HG03045 (cell line): ENCODE measurements around the gene SLC16A11.
"Not testable (repeated sequence)": the region's sequence is repeated elsewhere in the genome, so short reads cannot be mapped to it uniquely, and the experiment has no call there.

Experiments used
- ATAC-seq: cut with Tn5 transposase; IDR thresholded peaks from one replicate; pipeline ENCODE4 v1.9.1; 2021; ENCODE audit warnings: mild to moderate bottlenecking, moderate library complexity; ENCODE audit not compliant: unreplicated experiment

The SLC16A11 gene

DNA sequence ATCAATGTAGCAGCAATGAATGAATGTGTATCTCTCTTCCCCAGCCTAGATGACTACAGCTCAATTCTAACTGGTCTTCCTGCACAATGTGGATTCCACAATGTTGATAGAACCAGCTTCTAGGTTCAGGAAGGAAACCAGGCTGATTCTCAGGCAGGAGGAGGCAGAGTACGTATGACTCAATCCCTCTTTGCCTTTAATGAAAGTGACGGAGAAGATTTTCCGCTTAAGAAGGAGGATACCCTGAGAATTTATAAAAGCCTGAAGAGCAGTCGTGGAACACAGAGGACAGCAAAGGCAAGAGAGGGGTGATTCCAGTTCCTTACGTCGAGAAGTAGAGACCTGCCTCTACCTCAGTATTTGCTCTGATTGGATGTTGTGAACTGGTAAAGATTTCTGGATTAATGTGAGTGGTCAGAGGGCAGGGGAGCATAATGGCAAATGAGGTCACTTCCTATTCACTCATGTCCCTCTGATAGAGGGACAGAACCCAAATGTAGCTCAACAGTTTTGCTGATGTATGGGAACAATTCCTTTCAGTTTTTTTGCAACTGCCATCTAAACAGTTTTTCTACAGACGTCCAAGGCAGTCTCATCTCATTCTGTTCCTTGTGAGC, 15.0 kb upstream of the SLC16A11 start:
- no peak for ATAC-seq

DNA sequence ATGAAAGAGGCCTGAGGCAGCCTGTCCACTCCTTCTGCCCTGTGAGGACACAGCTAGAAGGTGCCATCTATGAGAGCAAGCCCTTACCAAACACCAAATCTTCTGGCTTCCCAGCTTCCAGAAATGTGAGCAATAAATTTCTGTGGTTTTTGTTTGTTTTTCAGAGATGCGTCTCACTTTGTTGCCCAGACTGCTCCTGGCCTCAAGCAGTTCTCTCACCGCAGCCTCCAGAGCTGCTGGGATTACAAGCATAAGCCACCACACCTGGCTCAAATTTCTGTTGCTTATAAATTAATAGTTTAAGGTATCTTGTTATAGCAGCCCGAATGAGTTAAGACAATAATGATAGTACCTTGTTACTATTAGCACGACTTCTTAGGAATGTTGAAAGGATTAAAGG, 12.5 kb upstream of the SLC16A11 start:
- no peak for ATAC-seq

DNA sequence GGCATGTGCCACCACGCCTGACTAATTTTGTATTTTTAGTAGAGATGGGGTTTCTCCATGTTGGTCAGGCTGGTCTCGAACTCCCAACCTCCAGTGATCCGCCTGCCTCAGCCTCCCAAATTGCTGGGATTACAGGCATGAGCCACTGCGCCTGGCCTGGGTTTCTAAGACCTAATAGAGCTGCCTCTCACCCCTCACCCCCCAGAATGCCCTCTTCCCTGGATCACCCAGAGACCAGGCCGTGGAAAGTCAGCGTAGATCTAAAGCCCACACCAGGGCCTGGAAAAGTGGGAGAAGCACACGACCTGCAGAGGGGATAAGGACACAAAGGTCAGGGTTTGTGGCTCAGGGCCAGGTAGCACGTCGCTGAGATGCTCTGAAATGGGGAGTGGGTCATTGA, 6.7 kb upstream of the SLC16A11 start:
- not testable (repeated sequence) for ATAC-seq

DNA sequence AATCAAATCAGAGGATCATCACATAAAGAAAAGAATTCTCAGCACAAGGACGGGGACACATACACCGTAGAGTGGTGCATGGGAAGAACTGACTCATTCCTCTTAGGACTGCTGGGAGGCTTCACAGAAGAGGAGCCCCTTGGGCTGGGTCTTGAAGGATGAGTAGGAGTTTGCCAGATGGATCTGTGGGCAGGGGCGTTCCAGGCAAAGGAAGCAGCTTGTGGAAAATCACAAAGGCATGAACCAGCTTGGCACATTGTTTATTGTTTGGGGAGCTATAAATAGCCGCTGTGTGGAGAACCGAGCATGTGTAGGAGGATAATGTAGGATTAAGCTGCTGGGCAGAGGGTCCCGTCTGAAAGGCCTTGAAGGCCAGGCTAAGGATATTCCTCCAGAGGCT, 5.1 kb upstream of the SLC16A11 start:
- no peak for ATAC-seq

DNA sequence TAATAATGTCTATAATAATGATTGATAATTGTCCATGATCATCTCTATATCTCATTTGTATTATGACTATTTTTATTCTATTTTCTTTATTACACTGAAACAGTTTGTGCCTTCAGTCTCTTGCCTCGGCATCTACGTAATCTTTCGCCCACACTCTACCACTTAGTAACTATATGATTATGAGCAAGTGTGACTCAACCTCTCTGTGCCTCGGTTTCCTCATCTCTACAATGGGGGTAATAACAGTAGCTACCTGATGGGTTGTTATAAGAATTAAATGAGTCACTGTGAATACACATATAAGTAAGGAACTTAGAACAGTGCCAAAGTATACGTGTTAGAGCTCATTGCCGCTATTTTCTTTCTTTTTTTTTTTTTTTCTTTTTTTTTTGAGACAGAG, 3.7 kb upstream of the SLC16A11 start:
- ATAC-seq, result no peak

DNA sequence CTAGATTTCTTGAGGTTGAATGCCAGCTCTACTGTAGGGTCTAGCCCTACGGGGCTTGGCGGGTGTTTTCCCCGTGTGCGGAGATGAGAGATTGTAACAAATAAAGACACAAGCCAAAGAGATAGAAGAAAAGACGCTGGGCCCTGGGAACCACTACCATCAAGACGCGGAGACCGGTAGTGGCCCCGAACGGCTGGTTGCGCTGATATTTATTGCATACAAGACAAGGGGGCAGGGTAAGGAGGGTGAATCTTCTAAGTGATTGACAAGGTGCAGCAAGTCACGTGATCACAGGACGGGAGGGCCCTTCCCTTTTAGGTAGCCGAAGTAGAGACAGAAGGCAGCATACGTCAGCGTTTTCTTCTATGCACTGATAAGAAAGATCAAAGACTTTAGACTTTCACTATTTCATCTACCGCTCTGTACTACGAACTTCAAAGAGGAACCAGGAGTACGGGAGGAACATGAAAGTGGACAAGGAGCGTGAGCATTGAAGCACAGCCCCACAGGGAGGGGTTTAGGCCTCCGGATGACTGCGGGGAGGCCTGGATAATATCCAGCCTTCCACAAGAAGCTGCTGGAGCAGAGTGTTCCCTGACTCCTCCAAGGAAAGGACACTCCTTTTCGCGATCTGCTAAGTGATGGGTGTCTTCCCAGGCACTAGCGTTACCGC, 3.0 kb upstream of the SLC16A11 start:
- not testable (repeated sequence) for ATAC-seq

DNA sequence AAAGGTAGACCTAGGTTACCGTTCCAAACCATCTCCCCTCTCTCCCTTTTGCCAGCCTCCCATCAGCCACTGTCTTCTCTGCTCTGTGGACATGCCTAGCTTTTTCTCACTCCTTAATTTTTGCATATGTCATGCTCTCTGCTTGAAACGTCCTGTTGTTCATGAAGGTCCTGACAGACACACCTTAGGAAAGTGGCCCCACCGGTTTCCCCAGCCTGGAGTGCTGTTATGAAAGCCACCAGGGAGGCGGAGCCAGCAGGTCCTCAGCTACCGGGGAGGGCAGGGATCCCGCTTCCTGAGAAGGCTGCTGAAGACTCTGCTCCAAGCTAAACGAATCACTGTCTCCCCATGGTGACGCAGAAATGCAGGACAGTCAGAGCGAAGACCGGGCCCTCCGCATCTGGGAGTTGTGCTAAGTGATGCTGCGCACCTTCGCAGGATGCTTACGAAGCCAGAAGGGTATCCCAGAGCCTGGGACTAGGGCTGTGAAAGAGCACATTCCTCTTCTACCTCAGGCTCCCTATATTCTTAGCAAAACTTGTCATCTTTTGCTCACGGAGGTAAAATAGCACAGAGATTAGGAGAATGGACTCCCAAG, 2.3 kb upstream of the SLC16A11 start:
- ATAC-seq, result no peak

DNA sequence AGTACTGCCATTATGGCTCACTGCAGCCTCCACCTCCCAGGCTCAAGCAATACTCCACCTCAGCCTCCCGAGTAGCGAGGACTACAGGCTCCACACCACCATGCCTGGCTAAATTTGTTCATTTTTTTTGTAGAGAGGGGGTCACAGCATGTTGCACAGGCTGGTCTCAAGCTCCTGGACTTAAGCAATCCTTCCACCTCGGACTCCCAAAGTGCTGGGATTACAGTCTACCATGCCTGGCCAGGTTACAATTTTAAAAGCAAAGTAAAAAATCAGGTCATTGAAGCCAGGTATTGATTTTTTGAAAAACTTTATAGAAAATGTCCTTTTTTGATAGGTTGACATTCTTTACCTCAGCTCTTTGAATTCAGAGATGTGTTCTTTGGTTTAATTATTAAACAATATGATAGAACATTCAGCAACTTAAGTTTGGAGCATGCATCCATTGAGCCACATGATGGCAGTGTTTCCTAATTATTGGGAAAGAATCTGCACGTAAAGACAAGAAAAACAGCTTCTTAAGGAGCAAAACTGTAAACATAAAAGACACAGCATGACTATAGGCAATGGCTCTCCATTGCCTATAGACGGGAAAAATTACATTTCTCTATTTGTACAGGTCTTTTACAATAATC, 1.7 kb upstream of the SLC16A11 start:
- no peak for ATAC-seq

DNA sequence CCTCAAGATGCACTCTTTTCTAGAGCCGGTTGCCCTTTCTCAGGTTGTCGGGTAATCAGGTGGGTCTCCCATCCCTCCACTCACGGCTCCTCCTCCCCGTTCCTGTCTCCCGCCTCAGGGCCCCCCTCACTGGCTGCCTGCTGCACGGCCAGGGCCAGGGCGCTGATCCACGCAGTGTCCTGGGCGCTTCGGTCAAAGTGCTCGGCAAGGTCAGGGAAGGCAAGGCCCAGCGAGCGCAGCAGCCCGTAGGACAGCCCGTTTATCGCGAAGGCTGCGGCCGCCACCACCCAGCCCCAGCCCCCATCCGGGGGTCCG, 753 bp downstream of the SLC16A11 start:
- no peak for ATAC-seq

DNA sequence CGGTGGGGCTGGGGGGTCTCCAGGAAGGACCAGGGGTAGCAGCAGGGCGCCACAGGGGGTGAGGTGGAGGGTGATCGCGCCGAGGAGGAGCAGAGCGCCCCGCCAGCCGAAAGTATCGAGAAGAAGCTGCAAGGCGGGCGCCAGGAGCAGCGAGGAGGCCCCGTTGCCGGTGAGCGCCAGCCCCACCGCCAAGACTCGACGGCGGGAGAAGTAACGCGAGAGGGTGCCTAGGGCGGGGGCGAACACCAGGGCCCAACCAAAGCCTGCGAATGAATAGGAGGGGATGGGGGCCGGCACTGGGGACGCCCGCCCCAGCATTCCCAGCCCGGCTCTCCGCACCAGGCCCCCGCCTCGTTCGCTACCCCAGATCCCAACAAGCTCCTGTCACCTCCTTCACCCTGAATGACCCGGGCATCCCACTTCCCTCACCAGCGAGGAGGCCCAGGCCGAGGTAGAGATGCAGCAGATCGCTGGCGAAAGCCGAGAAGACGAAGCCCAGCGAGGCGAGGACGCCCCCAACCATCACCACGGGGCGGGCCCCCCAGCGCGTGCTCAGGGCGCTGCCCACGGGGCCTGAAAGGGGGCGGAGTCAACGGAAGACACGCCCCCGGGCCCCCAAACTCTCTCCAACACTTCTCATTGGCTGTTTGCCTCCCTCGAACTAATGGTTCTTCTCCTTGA, 1.3 kb downstream of the SLC16A11 start:
- ATAC-seq, result no peak

DNA sequence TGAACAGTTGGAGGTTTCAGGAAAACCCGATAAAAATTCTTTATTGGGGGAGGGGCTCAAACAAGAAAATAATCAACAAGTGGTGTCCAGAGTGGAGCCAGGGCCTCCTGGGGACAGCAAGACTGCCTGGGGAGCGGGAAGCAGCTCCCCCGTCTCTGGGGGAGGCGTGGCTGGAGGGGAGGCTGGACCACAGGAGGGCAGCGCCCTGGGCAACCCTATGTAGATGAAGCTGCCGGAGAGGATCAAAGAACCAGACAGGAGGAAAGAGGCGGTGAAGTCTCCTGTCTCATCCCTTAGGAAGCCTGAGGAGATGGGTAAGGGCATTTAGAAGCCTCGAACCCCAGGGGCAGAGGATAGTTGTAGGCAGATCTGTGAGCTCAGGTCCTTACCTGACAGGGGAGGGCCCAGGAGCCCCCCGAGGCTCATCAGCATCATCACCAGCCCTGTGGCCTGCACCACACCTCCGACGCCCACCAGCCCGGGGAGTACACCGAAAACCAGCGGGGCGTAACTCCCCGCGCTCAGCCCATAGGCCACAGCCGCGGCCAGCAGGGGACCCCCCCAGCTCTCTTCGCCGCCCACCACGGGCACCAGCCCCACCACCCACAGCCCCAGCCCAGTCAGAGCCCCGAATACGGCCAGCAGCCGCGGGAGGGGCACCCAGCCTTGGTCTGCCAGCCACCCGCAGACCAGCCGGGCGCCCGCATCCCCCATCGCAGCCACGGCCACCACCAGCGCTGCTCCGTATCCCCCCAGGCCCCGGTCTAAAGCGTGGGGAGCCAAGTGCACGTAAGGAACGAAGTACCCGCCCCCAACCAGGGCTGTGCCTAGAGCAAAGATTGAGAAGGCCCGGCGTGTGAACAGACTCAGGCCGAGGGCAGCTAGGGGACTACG, 2.0 kb downstream of the SLC16A11 start:
- ATAC-seq, result no peak

DNA sequence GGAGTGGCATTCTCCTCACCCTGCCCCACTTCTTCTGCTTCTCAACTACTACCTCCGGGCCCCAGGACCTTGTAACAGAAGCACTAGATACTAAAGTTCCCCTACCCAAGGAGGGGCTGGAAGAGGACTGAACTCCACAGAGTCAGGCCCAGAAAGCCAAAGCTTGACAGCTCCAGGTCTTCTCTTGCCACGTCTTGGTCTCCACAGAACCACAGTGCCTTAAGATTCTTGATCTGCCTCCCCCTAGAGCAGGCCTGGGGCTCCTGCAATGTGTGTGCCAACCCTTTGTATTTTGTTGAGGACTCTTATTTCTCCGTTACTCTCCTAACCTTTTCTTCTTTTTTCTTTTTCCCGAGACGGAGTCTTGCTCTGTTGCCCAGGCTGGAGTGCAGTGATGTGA, 4.1 kb downstream of the SLC16A11 start:
- ATAC-seq, result no peak

DNA sequence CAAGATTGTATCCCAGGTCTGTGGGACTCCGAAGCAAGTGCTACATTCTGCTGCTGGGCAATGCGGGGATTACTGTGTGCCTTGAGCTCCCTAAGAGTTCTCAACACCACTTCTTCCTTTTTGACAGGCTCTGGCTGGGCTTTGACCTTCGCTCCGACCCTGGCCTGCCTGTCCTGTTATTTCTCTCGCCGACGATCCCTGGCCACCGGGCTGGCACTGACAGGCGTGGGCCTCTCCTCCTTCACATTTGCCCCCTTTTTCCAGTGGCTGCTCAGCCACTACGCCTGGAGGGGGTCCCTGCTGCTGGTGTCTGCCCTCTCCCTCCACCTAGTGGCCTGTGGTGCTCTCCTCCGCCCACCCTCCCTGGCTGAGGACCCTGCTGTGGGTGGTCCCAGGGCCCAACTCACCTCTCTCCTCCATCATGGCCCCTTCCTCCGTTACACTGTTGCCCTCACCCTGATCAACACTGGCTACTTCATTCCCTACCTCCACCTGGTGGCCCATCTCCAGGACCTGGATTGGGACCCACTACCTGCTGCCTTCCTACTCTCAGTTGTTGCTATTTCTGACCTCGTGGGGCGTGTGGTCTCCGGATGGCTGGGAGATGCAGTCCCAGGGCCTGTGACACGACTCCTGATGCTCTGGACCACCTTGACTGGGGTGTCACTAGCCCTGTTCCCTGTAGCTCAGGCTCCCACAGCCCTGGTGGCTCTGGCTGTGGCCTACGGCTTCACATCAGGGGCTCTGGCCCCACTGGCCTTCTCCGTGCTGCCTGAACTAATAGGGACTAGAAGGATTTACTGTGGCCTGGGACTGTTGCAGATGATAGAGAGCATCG, 5.6 kb downstream of the SLC16A11 start:
- ATAC-seq, result no peak

DNA sequence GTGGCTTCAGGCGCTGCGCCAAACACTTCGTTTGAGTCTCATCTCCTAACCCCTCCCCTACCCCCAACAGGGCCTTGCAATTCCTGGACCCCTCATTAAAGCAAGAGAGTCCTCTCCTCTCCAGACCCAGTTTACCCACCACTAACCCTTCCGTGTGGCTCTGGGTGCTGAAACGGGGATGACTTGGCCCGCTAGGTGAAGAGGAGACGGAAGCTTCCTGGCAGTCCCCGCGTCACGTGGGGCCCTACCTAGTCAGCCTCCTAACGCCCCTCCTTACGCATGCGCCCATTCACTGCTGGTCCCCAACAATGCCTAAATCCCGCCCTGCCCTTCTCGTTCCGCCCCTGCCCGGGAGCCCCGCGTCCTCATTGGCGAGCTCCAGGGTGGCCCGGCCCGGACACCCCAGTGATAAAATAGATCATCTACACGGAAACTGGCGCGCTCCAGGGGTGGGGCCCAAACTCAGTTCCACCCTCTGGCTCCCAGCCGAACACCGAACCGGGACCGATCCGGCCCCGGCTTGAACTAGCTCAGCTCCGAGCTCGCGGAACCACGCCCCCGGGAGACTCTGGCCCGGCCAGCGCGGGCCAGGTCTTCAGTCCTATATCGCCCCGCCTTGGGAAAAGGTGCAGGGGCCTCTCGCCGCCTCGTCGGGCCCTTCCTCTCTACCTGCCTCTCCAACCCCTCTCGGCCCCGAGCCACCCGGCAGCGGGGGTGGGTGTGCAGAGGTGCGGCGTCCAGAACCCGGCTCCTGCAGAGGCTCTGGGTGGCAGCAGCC, 8.1 kb downstream of the SLC16A11 start, which contains the start of gene SLC16A13:
Gene SLC16A13 (plus strand): TSS at position 425 of the 778 bp plus-strand sequence. CDS start 368 bp downstream, outside the sequence.
- ATAC-seq, result peak; percentile 91

DNA sequence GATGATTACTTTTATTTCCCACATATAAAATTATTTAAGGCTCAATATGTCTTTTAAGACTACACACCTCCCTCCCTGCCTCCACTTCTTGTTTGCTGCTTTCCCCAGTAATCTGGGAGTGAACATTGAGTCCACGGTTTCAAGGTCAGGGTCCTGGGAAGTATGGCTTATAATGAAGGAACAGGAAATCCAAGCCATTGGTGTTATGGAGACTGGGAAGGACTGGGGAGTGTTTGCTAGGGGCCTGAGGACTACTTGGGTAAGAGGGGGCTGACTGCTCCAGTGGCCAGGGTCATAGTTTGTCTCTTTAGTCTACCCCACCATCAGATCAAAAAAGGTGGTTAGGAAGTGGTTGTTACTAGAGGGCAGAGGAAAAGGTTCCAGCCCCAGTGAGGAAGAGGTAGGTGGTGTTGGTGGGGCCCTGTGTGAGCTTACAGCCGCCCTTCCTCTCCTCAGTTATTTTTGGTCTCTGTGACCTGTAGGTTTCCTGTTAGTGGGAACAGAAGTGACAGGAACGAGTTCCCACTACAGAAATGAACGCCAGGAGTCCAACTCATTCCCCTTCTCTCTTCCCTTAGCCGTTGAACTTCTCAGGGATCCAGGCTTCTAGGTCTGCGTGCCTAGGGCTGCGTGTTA, 8.8 kb downstream of the SLC16A11 start:
- ATAC-seq, result peak; percentile 7

DNA sequence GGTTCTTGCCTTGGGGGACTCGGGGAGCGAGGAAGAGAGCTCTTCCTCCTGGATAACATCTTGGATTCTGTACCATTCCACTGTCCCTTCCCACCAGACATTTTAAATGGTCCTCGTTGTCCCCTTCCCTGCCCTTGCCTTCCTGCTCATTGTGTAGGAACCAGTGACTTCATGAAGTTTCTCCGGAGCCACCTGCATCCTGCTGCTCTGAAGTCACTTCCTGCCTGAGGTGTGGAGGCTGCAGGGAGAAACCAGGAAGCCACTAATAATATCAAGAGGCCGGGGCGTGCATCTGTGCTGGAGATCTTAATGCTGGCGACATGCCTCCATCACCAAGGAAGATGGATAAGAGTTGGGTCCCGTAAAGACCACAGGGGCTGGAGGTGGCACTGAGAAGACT, 14.2 kb downstream of the SLC16A11 start:
- no peak for ATAC-seq

DNA sequence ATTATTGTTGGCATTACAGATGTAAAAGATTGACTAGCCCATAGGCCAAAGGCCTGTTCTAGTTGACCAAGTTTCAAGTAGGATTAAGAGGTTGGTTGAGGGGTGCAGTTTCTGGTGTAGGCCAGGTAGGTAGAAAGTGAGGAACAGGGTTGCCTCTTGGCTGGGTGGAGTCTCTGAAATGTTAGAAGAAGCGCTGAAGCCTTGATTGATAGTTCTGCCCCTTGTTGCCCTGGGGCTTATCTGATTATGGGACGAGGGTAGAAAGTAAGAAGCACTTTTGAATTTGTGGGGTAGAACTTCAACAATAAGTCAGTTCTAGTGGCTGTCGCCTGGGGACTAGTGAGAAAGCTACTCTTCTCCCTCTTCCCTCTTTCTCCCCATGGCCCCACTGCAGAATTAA, 14.8 kb downstream of the SLC16A11 start:
- no peak for ATAC-seq

DNA sequence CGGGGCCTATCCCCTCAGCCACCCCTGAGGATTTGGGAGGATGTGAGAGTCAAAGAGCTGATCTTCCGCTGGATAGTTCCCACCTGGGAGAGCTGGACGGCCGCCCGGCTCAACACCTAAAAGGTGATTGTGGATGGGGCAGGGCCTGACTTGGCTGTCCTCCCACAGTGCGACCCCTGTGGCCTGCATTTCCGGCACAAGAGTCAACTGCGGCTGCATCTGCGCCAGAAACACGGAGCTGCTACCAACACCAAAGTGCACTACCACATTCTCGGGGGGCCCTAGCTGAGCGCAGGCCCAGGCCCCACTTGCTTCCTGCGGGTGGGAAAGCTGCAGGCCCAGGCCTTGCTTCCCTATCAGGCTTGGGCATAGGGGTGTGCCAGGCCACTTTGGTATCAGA, 16.6 kb downstream of the SLC16A11 start:
- no peak for ATAC-seq
